AG04450 (cell line): ENCODE results near the gene TSHZ2. TPM values are rescaled to one million over a fixed set of nuclear protein-coding genes. Genes with fewer than 3 reads are reported as not detected.

Experiments
- CTCF ChIA-PET: fragments of 300-600, 350-600 bp; formaldehyde crosslinking; extraction: SDS; loops from one replicate; lab custom pipeline; 2022; ENCODE audit warnings: antibody characterized with exemption, inconsistent platforms; lab: Charles Lee
- POLR2A ChIA-PET: fragments of 350-600 bp; formaldehyde crosslinking; extraction: SDS; loops from one replicate; lab custom pipeline; 2021; ENCODE audit warnings: antibody characterized with exemption, inconsistent platforms; lab: Yijun Ruan, JAX
- DNase-seq: peaks from one replicate; pipeline ENCODE4 v3.0.0-alpha.2; 2011; ENCODE audit warnings: low read depth, low spot score
- H3K27ac ChIP-seq: one replicate; pipeline ENCODE4 v1.5.1; 2012; ENCODE audit warnings: low read depth, low read length, control low read depth
- H3K27me3 ChIP-seq: one replicate; pipeline ENCODE4 v1.6.0; 2012; ENCODE audit warnings: low read length; ENCODE audit not compliant: control insufficient read depth, insufficient read depth
- H3K4me3 ChIP-seq: 2 replicates; pipeline ENCODE4 v1.5.1; 2011; ENCODE audit warnings: mild to moderate bottlenecking, low read depth, low read length, control low read depth
- H3K9me3 ChIP-seq: 2 replicates; pipeline ENCODE4 v1.5.1; 2012; ENCODE audit warnings: low read length; ENCODE audit not compliant: control insufficient read depth, insufficient read depth
- polyA plus RNA-seq: library from polyadenylated mRNA; depleted of rRNA; stranded (reverse); fragments of >200 nt; gene quantifications from 2 replicates; pipeline ENCODE4 v1.2.3, GENCODE V29; 2011
- TF ChIP-seq, protein P1 (sequence below): IDR thresholded peaks from 2 replicates; pipeline ENCODE4 v1.5.1; 2011; ENCODE audit warnings: low read depth, low read length, control low read depth, inconsistent platforms

TSHZ2 gene
- polyA plus RNA-seq, 1 experiment = not detected

DNA sequence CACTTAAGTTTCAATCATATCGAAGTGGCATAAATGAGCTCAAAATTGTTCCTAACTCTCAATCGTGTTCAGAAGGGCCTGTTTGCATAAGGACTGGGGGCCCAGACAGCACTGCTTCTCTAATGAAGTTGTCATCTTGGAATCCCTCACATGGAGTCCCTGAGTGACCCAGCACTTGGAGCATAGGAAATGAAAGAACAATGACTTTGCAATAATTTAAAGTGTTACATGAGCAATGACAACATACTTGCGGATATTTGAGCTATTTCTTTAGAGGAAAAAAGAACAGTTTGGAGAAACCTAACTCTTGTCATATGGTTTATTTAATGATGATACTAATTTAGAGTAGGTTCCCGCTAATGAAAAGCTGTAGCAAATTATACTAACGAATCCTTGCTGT lies 239.9 kb downstream of the TSHZ2 start:
- Histone ChIP-seq H3K9me3 (no peaks in the 10 kb centered on the region; the same call in 1 of the 2 replicates), H3K27me3 (no peaks in the 10 kb centered on the region), H3K4me3 (no peak overlapping the region), H3K27ac (no peak overlapping the region)
- POLR2A ChIA-PET = no interaction called here
- DNase-seq = no peak
- TF ChIP-seq, protein P1, sequence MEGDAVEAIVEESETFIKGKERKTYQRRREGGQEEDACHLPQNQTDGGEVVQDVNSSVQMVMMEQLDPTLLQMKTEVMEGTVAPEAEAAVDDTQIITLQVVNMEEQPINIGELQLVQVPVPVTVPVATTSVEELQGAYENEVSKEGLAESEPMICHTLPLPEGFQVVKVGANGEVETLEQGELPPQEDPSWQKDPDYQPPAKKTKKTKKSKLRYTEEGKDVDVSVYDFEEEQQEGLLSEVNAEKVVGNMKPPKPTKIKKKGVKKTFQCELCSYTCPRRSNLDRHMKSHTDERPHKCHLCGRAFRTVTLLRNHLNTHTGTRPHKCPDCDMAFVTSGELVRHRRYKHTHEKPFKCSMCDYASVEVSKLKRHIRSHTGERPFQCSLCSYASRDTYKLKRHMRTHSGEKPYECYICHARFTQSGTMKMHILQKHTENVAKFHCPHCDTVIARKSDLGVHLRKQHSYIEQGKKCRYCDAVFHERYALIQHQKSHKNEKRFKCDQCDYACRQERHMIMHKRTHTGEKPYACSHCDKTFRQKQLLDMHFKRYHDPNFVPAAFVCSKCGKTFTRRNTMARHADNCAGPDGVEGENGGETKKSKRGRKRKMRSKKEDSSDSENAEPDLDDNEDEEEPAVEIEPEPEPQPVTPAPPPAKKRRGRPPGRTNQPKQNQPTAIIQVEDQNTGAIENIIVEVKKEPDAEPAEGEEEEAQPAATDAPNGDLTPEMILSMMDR = no peak
- CTCF ChIA-PET = no interaction called here

DNA sequence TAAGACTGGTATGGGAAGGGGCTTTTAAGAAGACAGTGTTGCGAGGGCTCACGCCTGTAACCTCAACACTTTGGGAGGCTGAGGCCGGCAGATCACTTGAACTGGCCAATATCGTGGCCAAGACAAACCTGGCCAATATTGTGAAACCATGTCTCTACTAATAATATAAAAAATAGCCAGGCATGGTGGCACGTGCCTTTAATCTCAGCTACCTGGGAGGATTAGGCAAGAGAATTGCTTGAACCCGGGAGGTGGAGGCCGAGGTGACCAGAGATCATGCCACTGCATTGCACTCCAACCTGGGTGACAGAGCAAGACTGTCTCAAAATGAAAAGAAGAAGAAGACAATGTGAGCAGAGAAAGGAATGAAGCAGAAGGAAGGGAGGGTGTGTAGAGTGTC lies 242.2 kb downstream of the TSHZ2 start:
- TF ChIP-seq, protein P1 = no peak
- no peaks in the 10 kb centered on the region; the same call in 1 of the 2 replicates for H3K9me3 ChIP-seq
- ChIA-PET POLR2A (no interaction called here), CTCF (no interaction called here)
- no peak for DNase-seq
- no peaks in the 10 kb centered on the region for H3K27me3 ChIP-seq
- H3K27ac ChIP-seq = no peak overlapping the region
- H3K4me3 ChIP-seq = no peak overlapping the region

DNA sequence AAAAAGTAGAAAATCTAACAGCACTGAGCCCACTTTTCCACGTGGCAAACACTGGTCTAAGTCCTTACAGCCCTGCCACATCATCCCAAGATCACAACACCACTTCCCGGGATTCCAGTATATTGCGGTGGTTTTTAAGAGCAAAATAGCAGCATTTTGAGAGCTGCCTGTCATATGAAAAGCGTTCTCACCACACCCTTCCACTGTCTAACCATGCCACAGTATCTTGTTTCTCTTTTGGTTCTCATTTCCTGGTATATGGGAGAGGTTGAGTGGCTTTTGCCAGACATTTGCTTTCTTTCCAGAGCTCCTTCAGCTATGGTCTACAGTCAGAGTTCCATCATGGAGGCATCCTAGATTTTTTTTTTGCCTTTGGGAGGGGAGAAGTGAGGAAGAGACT lies 243.0 kb downstream of the TSHZ2 start:
- H3K27me3 ChIP-seq = no peaks in the 10 kb centered on the region
- no peak overlapping the region for H3K4me3 ChIP-seq
- ChIA-PET CTCF (interaction anchor here (1.2 to 2.9 kb wide), 2 partner anchors 58 to 903 kb away, joined by 3 to 22 read pairs; no protein-coding TSS in a partner anchor), POLR2A (no interaction called here)
- TF ChIP-seq, protein P1 = no peak
- DNase-seq = no peak
- no peak overlapping the region for H3K27ac ChIP-seq
- no peaks in the 10 kb centered on the region; the same call in 1 of the 2 replicates for H3K9me3 ChIP-seq

DNA sequence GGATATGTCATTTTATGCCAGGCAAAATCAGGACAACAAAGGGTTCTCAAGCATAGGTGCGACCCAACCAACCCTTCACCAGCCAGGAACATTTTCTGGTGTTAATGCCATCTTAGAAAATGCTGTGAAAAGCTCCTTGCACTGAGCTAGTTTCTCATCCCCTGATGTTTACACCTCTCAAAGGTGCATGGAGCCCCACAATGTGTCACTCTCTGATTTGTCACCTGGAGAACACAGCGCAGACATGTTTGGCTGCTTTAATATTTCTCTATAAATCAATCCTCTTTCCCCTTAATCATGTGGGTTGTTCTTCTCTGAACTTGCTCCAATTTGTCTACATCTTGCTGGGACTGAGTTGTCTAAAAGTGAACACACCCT lies 244.3 kb downstream of the TSHZ2 start:
- no peak for DNase-seq
- Histone ChIP-seq H3K27ac (no peak overlapping the region), H3K27me3 (no peaks in the 10 kb centered on the region), H3K4me3 (no peak overlapping the region), H3K9me3 (no peaks in the 10 kb centered on the region; the same call in 1 of the 2 replicates)
- ChIA-PET CTCF (interaction anchor here (1.3 to 2.9 kb wide), 3 partner anchors 9 to 904 kb away, joined by 3 to 22 read pairs (median 7); no protein-coding TSS in a partner anchor), POLR2A (no interaction called here)
- TF ChIP-seq, protein P1 = no peak

DNA sequence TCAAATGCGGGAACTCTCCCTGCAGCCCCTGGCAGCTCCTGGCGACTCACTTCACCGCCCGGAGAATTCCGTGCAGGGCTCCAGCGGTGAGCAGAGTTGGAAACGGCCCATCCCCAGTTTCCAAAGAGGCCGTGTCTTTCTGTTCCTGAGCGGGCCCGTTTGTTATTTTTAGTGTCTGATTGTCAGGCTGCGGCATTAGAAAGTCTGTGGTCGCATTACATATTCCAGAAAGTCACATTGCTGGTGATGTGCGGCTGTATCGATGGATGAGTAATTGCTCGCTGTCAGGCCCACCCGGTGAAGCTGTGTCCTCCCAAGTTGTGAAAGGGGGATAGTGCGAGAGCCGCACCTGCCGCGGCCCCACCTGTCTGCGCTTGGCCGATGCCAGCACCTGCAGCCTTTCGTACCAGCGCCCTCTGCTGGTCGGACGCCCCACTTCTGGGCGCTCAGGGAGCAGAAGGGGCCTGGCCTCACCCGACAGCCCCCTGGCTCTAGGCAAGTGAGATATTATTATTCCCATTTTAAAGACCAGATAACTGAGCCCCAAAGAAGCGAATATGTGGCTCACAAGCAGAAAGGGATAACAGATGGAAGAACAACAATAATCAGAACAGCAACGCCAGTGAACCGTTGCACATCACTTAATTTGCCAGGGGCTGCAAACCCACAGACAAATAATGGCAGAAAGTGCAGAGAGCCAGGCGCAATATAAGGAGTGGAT lies 244.9 kb downstream of the TSHZ2 start:
- ChIA-PET POLR2A (no interaction called here), CTCF (interaction anchor here (1.3 to 2.9 kb wide), 3 partner anchors 9 to 904 kb away, joined by 3 to 22 read pairs (median 7); no protein-coding TSS in a partner anchor)
- TF ChIP-seq, protein P1 = peak; percentile 73
- Histone ChIP-seq H3K27me3 (no peaks in the 10 kb centered on the region), H3K9me3 (no peaks in the 10 kb centered on the region; the same call in 1 of the 2 replicates), H3K4me3 (no peak overlapping the region), H3K27ac (no peak overlapping the region)
- DNase-seq = no peak
